ENCODE measurements around the gene EHMT1. TPM values are rescaled to one million over a fixed set of nuclear protein-coding genes. Genes with fewer than 3 reads are reported as not detected.

EHMT1 gene
- total RNA-seq, 4 donors from 2014 or later = 96.4 to 136 (median 118) TPM

DNA sequence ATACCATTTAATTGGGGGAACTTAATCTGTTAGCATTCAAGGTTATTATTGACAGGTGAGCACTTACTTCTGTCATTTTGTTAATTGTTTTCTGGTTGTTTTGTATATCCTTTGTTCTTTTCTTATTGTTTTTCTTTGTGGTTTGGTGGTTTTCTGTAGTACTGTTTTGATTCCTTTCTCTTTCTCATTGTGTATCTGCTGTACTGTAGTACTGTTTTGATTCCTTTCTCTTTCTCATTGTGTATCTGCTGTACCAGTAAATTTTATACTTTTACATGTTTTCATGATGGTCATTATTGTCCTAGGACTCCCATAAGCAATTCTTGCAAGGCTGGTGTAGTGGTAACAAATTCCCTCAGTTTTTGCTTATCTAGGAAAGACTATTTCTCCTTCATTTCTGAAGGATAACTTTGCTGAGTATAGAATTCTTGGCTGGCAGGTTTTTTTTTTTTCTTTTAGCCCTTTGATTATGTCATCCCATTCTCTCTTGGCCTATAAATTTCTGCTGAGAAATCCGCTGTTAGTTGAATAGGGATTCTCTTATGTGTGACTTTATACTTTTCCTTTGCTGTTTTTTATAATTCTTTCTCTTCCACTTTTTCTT is 234.7 kb downstream of the EHMT1 start:
- H3K4me1 ChIP-seq = no peaks in the 10 kb centered on the region
- no peak for DNase-seq (ENCODE audit: low spot score in 2 of 2)
- WGBS, 2 donors = 90 to 94% methylated on average over 1 of the region's 1 CpG
- no peak overlapping the region for H3K27ac ChIP-seq
- H3K9me3 ChIP-seq = peaks cover 0 to 58% (median 7%) of the 10 kb centered on the region in 4 donors
- no peaks in the 10 kb centered on the region for H3K36me3 ChIP-seq
- no peak for TF ChIP-seq POLR2A (IDR thresholded peaks at IDR 0.05)
- no peaks in the 10 kb centered on the region for H3K27me3 ChIP-seq
- no peak overlapping the region for H3K4me3 ChIP-seq

DNA sequence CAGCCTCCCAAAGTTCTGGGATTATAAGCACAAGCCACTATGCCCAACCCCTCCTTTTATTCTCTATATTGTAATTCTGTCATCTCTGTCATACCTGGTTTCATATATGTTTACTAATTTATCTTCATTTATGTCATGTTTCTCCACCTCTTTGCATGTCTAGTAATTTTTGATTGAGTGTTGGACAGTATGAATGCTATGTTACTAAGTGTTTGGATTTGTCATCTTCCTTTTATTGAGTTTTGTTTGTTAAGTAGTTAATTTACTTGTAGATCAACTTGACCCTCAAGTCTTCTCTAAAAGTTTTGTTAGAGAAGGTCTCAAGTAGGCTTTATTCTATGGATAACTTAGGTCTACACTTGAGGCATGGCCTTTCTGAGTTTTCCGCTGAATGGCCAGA is 241.6 kb downstream of the EHMT1 start:
- TF ChIP-seq POLR2A (IDR thresholded peaks at IDR 0.05) (no peak), EP300 (IDR thresholded peaks at IDR 0.05) (no peak)
- TF ChIP-seq, protein P1, sequence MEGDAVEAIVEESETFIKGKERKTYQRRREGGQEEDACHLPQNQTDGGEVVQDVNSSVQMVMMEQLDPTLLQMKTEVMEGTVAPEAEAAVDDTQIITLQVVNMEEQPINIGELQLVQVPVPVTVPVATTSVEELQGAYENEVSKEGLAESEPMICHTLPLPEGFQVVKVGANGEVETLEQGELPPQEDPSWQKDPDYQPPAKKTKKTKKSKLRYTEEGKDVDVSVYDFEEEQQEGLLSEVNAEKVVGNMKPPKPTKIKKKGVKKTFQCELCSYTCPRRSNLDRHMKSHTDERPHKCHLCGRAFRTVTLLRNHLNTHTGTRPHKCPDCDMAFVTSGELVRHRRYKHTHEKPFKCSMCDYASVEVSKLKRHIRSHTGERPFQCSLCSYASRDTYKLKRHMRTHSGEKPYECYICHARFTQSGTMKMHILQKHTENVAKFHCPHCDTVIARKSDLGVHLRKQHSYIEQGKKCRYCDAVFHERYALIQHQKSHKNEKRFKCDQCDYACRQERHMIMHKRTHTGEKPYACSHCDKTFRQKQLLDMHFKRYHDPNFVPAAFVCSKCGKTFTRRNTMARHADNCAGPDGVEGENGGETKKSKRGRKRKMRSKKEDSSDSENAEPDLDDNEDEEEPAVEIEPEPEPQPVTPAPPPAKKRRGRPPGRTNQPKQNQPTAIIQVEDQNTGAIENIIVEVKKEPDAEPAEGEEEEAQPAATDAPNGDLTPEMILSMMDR (IDR thresholded peaks at IDR 0.05) = no peak
- Histone ChIP-seq H3K4me1 (no peaks in the 10 kb centered on the region), H3K9me3 (peaks cover 0 to 49% (median 4%) of the 10 kb centered on the region in 4 donors), H3K27ac (no peak overlapping the region), H3K36me3 (peaks cover 0 to 11% (median 0%) of the 10 kb centered on the region in 3 donors), H3K27me3 (no peaks in the 10 kb centered on the region), H3K4me3 (no peak overlapping the region)
- WGBS, 2 donors = 100% methylated on average over 1 of the region's 1 CpG
- DNase-seq (ENCODE audit: low spot score in 2 of 2) = no peak

DNA sequence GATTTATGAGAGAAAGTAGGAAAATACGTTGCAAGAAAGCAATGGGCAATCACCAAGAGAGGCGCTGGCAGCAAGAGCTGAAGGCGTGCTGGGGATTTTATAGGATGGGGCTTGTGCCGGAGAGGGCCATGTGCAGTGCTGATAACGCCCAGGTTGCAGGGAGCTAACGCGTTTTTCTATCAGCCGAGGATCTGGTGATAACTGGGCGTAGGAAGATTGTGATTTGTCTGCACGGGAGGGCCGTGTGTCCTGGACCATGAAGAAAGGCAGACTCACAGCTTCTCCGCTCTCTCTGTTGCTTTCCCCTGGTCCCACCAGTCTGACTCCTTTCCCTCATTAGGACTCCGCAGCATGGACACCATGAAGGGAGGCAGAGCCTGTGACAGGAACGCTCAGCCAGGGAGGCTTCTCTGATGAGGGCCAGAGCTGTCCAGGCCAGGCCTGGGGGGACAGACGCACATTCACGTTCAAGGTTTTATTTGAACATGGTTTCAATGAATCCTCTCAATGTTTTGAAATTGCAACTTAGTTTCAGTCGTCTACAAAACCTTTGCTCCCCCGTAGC is 246.9 kb downstream of the EHMT1 start:
- H3K27me3 ChIP-seq = no peaks in the 10 kb centered on the region
- H3K4me1 ChIP-seq = no peaks in the 10 kb centered on the region
- peaks cover 0 to 11% (median 0%) of the 10 kb centered on the region in 3 donors for H3K36me3 ChIP-seq
- WGBS, 2 donors = 65 to 67% methylated on average over 18 of the region's 18 CpGs
- H3K4me3 ChIP-seq = no peak overlapping the region
- H3K9me3 ChIP-seq = peaks cover 0 to 28% (median 3%) of the 10 kb centered on the region in 4 donors
- H3K27ac ChIP-seq = no peak overlapping the region
- DNase-seq (ENCODE audit: low spot score in 2 of 2) = no peak
- no peak for TF ChIP-seq EP300 (IDR thresholded peaks at IDR 0.05)
- TF ChIP-seq, protein P1 (IDR thresholded peaks at IDR 0.05) = no peak
- no peak for TF ChIP-seq POLR2A (IDR thresholded peaks at IDR 0.05)

DNA sequence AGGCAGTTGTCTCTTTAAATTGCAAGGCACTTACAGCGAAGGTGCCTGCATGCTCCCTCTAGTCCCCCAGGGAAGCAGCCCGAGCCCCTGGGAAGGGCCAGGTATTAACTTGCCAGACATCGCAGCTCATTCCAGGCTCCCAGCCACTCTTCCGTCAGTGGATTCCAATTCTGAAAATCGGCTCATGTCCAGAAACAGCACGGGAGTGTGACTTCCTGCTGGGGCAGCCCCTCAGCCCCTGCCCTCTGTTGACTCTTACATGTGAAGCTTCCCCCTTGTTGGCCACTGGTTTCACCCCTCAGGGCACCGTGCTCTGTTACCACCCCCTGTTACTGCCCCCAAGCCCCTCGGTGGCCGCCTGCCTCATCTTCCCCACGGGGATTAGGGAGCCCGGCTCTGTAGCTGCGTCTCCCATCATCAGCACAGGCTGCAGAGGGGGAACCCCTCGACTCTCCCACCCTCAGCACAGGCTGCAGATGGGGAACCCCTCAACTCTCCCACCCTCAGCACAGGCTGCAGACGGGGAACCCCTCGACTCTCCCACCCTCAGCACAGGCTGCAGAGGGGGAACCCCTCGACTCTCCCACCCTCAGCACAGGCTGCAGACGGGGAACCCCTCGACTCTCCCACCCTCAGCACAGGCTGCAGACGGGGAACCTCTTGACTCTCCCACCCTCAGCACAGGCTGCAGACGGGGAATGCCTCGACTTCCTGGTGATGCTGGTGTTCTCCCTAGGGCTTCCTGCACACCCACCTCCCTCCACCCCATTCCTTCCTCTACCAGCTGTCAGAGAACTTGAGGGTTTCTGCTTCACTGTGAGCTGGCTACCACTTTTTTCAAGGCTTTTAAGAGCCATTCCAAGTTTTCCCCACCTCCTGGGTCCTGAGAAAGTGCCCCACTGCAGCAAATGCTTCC is 247.7 kb downstream of the EHMT1 start:
- no peak for TF ChIP-seq EP300 (IDR thresholded peaks at IDR 0.05)
- TF ChIP-seq, protein P1 (IDR thresholded peaks at IDR 0.05) = no peak
- TF ChIP-seq POLR2A (IDR thresholded peaks at IDR 0.05) = no peak
- Histone ChIP-seq H3K9me3 (peaks cover 0 to 21% (median 2%) of the 10 kb centered on the region in 4 donors), H3K27ac (no peak overlapping the region), H3K36me3 (peaks cover 0 to 11% (median 0%) of the 10 kb centered on the region in 3 donors), H3K27me3 (no peaks in the 10 kb centered on the region), H3K4me1 (no peaks in the 10 kb centered on the region), H3K4me3 (no peak overlapping the region)
- no peak for DNase-seq (ENCODE audit: low spot score in 2 of 2)
- WGBS, 2 donors = 35 to 40% methylated on average over 19 to 21 of the region's 21 CpGs

DNA sequence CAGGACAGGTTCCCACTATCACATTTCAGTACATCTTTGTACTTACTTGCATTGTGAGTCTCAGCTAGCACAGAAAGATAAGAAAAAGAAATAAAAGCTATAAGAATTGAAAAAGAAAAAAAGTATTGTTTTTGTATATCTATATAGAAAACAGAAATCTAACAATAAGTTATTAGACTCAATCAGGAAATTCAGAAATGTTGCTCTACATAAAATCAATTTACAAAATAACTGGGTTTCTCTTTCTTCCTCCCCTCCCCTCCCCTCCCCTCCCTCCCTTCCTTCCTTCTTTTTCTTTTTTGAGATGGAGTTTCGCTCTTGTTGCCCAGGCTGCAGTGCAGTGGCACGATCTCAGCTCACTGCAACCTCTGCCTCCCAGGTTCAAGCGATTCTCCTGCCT is 251.6 kb downstream of the EHMT1 start:
- Histone ChIP-seq H3K4me3 (no peak overlapping the region), H3K27ac (no peak overlapping the region), H3K36me3 (no peaks in the 10 kb centered on the region), H3K4me1 (no peaks in the 10 kb centered on the region), H3K27me3 (peaks cover 0 to 3% of the 10 kb centered on the region in 2 donors), H3K9me3 (peaks cover 0 to 26% (median 2%) of the 10 kb centered on the region in 4 donors)
- TF ChIP-seq, protein P1 (IDR thresholded peaks at IDR 0.05) = no peak
- TF ChIP-seq POLR2A (IDR thresholded peaks at IDR 0.05) (no peak), EP300 (IDR thresholded peaks at IDR 0.05) (no peak)
- 77 to 78% methylated on average over 3 of the region's 3 CpGs for WGBS, 2 donors
- no peak for DNase-seq (ENCODE audit: low spot score in 2 of 2)
